Activated CD8-positive, alpha-beta T cell treated with anti-CD3 and anti-CD28 coated beads for 36 hours (primary cell): ENCODE results near the gene CCDC102A. TPM values are rescaled to one million over a fixed set of nuclear protein-coding genes. Genes with fewer than 3 reads are reported as not detected.

ENCODE experiments used
- ATAC-seq: fragments of 200-7000 bp; cut with Tn5 transposase; one replicate; pipeline ENCODE4 v1.10.0; 2021; ENCODE audit warnings: mild to moderate bottlenecking, moderate library complexity
- CTCF ChIA-PET: fragments of 350-600 bp; sonication (Branson Sonifier 250); formaldehyde crosslinking; loops from one replicate; lab custom pipeline; 2021; ENCODE audit warnings: antibody characterized with exemption; lab: Charles Lee
- POLR2A ChIA-PET: fragments of 350-600 bp; sonication (Branson Sonifier 250); formaldehyde crosslinking; loops from one replicate; lab custom pipeline; 2021; ENCODE audit warnings: antibody characterized with exemption; lab: Charles Lee
- DNase-seq: peaks from one replicate; pipeline ENCODE4 v3.0.0-alpha.2; 2020
- H3K27ac Mint-ChIP-seq: one replicate; pipeline ENCODE4 v1.8.0; 2021; ENCODE audit warnings: mild to moderate bottlenecking, mixed read lengths
- H3K27me3 Mint-ChIP-seq: one replicate; pipeline ENCODE4 v1.8.0; 2021; ENCODE audit warnings: mixed read lengths
- H3K36me3 Mint-ChIP-seq: one replicate; pipeline ENCODE4 v1.8.0; 2021; ENCODE audit warnings: low read depth, mixed read lengths
- H3K4me1 Mint-ChIP-seq: one replicate; pipeline ENCODE4 v1.8.0; 2021; ENCODE audit warnings: low read depth, mixed read lengths
- H3K4me3 Mint-ChIP-seq: one replicate; pipeline ENCODE4 v1.8.0; 2021; ENCODE audit warnings: mild to moderate bottlenecking, moderate library complexity, mixed read lengths
- H3K9me3 Mint-ChIP-seq: one replicate; pipeline ENCODE4 v1.8.0; 2021; ENCODE audit warnings: mixed read lengths
- intact Hi-C: fragments of 100-400 bp; cut with micrococcal nuclease; formaldehyde crosslinking; loops from one replicate; pipeline ENCODE4 v1.10.0; 2022
- total RNA-seq, 2 experiments: library from RNA; stranded (reverse); gene quantifications; one replicate each; pipeline ENCODE4 v1.2.3, GENCODE V29; 2021
- TF ChIP-seq, protein P1 (sequence below): fragments of 200-600 bp; IDR thresholded peaks from one replicate; pipeline ENCODE4 v1.8.0; 2022; ENCODE audit warnings: antibody characterized with exemption, mild to moderate bottlenecking

Gene CCDC102A
- total RNA-seq, 2 experiments from 2014 or later: 7.1 to 7.9 TPM

DNA sequence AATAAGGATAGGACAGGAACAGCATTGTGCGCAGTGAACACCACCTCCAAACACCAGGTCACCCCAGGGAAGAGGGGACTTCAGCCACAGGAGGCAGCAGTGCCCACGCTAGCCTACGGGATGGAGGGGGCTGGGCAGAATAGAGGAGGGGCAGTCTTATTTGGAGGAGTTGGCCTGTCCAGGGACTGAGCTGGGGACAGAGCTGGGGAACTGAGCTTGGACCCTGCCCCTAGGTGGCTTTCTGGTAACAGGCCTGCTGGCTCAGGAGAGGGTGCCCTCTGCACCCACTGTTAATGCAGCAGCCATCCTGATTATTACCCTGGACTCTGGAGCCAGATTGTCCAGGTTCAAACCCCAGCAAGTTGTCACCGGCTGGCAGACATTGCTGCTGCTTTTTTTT lies 9.3 kb downstream of the CCDC102A start:
- CTCF ChIA-PET: interaction anchor here (1.3 to 3.7 kb wide), 3 partner anchors 25 to 109 kb away, joined by 3 to 18 read pairs (median 4); no protein-coding TSS in a partner anchor
- H3K4me3 Mint-ChIP-seq: no peak overlapping the region

DNA sequence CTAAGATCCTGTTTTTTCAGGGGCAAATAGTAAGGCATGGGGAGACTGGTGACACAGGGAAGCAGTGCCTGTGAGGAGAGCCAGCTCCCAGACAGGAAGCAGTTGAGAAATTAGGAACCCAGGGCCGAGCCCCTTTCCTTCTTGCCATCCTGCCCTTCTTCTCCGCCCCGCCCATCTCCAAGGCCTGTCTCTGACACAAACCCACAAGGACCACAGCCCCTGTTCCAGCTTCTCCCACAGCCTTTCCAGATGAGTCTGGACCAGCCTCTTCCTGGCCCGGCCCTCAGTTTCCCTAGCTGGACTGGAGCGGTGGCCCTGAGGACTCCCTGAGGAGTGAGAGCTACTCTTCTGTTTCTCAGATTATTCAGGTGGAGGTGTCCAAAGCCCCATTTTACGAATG lies 9.9 kb downstream of the CCDC102A start:
- H3K36me3 Mint-ChIP-seq: peaks cover 4% of the 10 kb centered on the region
- TF ChIP-seq, protein P1, sequence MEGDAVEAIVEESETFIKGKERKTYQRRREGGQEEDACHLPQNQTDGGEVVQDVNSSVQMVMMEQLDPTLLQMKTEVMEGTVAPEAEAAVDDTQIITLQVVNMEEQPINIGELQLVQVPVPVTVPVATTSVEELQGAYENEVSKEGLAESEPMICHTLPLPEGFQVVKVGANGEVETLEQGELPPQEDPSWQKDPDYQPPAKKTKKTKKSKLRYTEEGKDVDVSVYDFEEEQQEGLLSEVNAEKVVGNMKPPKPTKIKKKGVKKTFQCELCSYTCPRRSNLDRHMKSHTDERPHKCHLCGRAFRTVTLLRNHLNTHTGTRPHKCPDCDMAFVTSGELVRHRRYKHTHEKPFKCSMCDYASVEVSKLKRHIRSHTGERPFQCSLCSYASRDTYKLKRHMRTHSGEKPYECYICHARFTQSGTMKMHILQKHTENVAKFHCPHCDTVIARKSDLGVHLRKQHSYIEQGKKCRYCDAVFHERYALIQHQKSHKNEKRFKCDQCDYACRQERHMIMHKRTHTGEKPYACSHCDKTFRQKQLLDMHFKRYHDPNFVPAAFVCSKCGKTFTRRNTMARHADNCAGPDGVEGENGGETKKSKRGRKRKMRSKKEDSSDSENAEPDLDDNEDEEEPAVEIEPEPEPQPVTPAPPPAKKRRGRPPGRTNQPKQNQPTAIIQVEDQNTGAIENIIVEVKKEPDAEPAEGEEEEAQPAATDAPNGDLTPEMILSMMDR: no peak
- POLR2A ChIA-PET: interaction anchor here (1.2 to 1.3 kb wide), 2 partner anchors 9 to 64 kb away, joined by 5 read pairs; partner anchors contain the start of gene POLR2C

More for the DNA sequence above, 9.3 kb downstream of the CCDC102A start:
- Mint-ChIP-seq H3K27me3 (no peaks in the 10 kb centered on the region), H3K36me3 (peaks cover 4% of the 10 kb centered on the region), H3K4me1 (peaks cover 28% of the 10 kb centered on the region), H3K9me3 (no peaks in the 10 kb centered on the region), H3K27ac (no peak overlapping the region)
- no peak for DNase-seq
- TF ChIP-seq, protein P1: no peak
- POLR2A ChIA-PET: interaction anchor here (1.3 kb wide), 1 partner anchor 9 kb away, joined by 5 read pairs; no protein-coding TSS in a partner anchor
- no peak for ATAC-seq
- intact Hi-C loops: loop anchor here (5.0 kb wide), 1 partner anchor 60 kb away; no protein-coding TSS in a partner anchor

DNA sequence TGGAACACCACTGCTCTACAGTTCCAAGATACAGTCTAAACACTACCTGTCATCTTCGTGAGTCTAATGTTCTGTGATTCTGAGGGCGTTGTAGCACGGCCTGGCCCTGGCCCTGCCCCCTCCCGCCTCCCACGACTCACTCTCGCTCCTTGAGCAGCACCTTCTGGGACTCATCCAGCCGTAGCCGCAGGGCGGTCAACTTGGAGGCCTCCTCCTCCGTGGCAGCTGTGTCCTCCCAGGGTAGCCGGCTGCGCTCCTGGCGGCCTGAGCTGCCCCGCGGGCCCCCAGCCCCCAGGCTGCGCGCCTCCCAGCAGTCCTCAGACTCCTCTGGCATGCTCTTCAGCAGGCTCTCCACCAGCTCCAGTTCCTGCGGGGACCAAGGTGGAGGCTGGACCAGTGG lies 10.6 kb downstream of the CCDC102A start:
- intact Hi-C loops: loop anchor here (5.0 kb wide), 1 partner anchor 58 kb away; no protein-coding TSS in a partner anchor
- CTCF ChIA-PET: interaction anchor here (0.9 to 3.7 kb wide), 4 partner anchors 51 to 123 kb away, joined by 3 to 18 read pairs (median 5); no protein-coding TSS in a partner anchor
- TF ChIP-seq, protein P1: no peak
- POLR2A ChIA-PET: interaction anchor here (1.2 to 1.3 kb wide), 2 partner anchors 8 to 63 kb away, joined by 5 read pairs; partner anchors contain the start of gene POLR2C
- Mint-ChIP-seq H3K9me3 (no peaks in the 10 kb centered on the region), H3K4me3 (no peak overlapping the region), H3K27ac (no peak overlapping the region), H3K27me3 (no peaks in the 10 kb centered on the region), H3K36me3 (peaks cover 4% of the 10 kb centered on the region), H3K4me1 (peaks cover 15% of the 10 kb centered on the region)
- no peak for DNase-seq
- no peak for ATAC-seq

More for the DNA sequence above, 9.9 kb downstream of the CCDC102A start:
- Mint-ChIP-seq H3K9me3 (no peaks in the 10 kb centered on the region), H3K4me1 (peaks cover 22% of the 10 kb centered on the region), H3K27me3 (no peaks in the 10 kb centered on the region), H3K4me3 (no peak overlapping the region), H3K27ac (no peak overlapping the region)
- CTCF ChIA-PET: interaction anchor here (0.9 to 3.7 kb wide), 4 partner anchors 51 to 122 kb away, joined by 3 to 18 read pairs (median 5); no protein-coding TSS in a partner anchor
- DNase-seq: no peak
- ATAC-seq: no peak
- intact Hi-C loops: loop anchor here (5.0 kb wide), 1 partner anchor 59 kb away; no protein-coding TSS in a partner anchor

DNA sequence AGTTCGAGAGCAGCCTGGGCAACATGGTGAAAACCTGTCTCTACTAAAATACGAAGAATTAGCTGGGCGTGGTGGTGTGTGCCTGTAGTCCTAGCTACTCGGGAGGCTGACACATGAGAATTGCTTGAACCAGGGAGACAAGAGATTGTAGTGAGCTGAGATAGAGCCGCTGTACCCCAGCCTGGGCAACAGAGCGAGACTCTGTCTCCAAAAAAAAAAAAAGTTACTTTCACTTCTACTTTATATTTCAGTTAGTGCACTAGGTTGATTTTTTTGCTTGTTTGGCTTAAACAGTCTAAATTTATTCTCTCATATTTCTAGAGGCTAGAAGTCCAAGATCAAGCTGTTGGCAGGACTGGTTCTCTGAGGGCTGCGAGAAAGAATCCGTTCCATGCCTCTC lies 13.4 kb downstream of the CCDC102A start:
- no peak for DNase-seq
- ChIA-PET CTCF (interaction anchor here (1.0 to 3.2 kb wide), 6 partner anchors 9 to 105 kb away, joined by 3 to 22 read pairs (median 4); partner anchors contain the start of gene POLR2C), POLR2A (interaction anchor here (0.7 to 1.6 kb wide), 4 partner anchors 9 to 97 kb away, joined by 4 to 5 read pairs (median 4); partner anchors contain the start of gene POLR2C)
- Mint-ChIP-seq H3K27ac (no peak overlapping the region), H3K4me1 (peaks cover 4% of the 10 kb centered on the region), H3K9me3 (no peaks in the 10 kb centered on the region), H3K27me3 (no peaks in the 10 kb centered on the region), H3K36me3 (no peaks in the 10 kb centered on the region), H3K4me3 (no peak overlapping the region)
- intact Hi-C loops: loop anchor here (5.0 kb wide), 1 partner anchor 106 kb away; no protein-coding TSS in a partner anchor
- TF ChIP-seq, protein P1: no peak
- no peak for ATAC-seq
